Measurements from ENCODE around the gene RNF215. TPM values are rescaled to one million over a fixed set of nuclear protein-coding genes. Genes with fewer than 3 reads are reported as not detected.
A peak's percentile ranks its signal among the peaks of the same experiment; 100 is the strongest.

Gene RNF215
- total and polyA plus RNA-seq, 2 of the 13 experiments (the other 11 are each of a cell fraction or from before 2014, with no cell fraction given), result 5.3 to 6.1 TPM

DNA sequence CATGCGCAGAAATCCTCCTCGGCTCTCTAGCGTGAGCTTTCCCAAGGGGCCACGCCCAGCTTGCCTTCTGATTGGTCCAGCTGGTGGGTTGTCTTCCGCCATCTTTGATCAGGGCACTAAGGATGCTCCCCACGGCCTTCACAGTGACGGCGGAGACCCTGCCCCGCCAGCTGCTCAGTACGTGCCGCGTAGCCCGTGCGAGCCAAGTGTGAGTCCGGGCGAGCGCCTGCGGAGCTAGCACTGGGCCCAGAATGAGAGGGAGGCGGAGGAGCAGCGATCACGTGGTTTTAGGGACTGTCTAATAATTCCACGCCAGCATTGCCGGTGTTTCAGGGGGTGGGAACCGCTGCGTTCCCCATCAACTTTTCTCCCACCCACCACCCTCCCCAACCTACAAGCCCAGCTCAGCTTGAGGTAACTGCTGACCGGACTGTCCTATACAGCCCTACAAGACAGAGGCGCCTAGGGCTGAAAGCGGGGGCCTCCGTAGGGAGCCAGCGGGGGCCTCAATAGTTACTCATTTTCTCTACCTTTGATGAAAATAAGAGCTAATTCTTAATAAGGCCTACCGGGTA lies 36.8 kb upstream of the RNF215 start (continued):
- TF ChIP-seq, protein P1, sequence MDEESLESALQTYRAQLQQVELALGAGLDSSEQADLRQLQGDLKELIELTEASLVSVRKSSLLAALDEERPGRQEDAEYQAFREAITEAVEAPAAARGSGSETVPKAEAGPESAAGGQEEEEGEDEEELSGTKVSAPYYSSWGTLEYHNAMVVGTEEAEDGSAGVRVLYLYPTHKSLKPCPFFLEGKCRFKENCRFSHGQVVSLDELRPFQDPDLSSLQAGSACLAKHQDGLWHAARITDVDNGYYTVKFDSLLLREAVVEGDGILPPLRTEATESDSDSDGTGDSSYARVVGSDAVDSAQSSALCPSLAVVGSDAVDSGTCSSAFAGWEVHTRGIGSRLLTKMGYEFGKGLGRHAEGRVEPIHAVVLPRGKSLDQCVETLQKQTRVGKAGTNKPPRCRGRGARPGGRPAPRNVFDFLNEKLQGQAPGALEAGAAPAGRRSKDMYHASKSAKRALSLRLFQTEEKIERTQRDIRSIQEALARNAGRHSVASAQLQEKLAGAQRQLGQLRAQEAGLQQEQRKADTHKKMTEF (CRISPR knock-in tag; IDR thresholded peaks at IDR 0.05), result peak; percentile 89
- TF ChIP-seq ZNF792 (CRISPR knock-in tag; IDR thresholded peaks at IDR 0.05) (peak; percentile 84; the same call in 1 of the 2 replicates), ZNF331 (CRISPR knock-in tag; IDR thresholded peaks at IDR 0.05) (peak; percentile 93; the same call in 1 of the 2 replicates), PTBP1 (IDR thresholded peaks at IDR 0.05; ENCODE audit: low read depth, low read length, poor library complexity, severe bottlenecking) (no peak), CEBPG (CRISPR knock-in tag; IDR thresholded peaks at IDR 0.05) (0 out of 2 replicates have a peak, but pooled peaks have one; percentile 47), ATF7 (IDR thresholded peaks at IDR 0.05) (no peak), ATF7 (CRISPR knock-in tag; IDR thresholded peaks at IDR 0.05) (no peak), NCOA2 (CRISPR knock-in tag; IDR thresholded peaks at IDR 0.05) (0 out of 2 replicates have a peak, but pooled peaks have one; percentile 32), ZNF205 (CRISPR knock-in tag; IDR thresholded peaks at IDR 0.05) (peak; percentile 61; the same call in 1 of the 2 replicates)
- TF ChIP-seq, protein P2, sequence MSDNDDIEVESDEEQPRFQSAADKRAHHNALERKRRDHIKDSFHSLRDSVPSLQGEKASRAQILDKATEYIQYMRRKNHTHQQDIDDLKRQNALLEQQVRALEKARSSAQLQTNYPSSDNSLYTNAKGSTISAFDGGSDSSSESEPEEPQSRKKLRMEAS (IDR thresholded peaks at IDR 0.05), result peak; percentile 88

DNA sequence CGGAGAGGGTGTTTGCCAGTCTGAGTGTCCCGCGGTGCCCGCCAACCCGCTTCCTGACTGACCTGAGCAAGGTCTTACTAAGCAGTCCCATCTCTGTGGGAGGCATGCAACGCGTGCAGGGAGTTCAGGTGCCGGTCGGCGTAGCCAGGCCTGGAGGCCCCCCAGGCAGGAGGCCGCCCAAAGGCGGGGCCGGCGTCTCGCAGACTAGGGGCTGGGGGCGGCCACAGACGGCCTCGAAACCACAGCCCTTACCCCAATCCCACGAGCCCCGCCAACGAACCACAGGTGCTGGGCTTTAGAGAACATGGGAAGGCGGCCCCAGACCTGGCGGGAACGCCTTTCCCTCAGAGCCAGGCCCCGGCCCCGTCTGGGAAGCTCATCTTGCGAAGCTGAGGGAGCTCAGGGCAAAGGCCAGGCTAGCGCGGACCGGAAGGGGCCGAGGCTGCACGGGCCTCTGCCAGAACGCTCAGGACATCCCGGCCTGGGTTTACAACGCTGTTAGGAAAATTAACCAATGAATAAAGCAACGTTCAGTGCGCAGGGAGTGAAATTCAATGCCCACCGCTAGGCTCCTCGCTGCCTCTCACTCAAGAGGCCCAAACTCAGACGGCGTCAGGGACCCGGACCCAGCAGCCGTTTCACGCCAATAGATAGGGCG lies 36.2 kb upstream of the RNF215 start:
- no peaks in the 10 kb centered on the region for H3K9me3 ChIP-seq (ENCODE audit: low read length)
- ATAC-seq (peak; percentile 68), FAIRE-seq (no peak), DNase-seq (ENCODE audit: low spot score) (no peak)
- peak overlapping the region; percentile 96 for H3K27ac ChIP-seq (ENCODE audit: extremely low read length, insufficient read depth, low read length)
- peaks cover 18% of the 10 kb centered on the region for H3K79me2 ChIP-seq (ENCODE audit: insufficient read depth, low read length)
- H4K20me1 ChIP-seq (ENCODE audit: insufficient read depth, low read length), result no peaks in the 10 kb centered on the region
- TSS peak; percentile 57 for BruUV-seq (replicated peaks)
- H3K36me3 ChIP-seq (replicated peaks in 1 of 2; ENCODE audit: control insufficient read depth in 1 of 2, insufficient read depth in 2 of 2, low read length in 2 of 2), result peaks cover 0 to 5% of the 10 kb centered on the region in 2 experiments; a peak in 2 of 5 replicates
- H3K4me2 ChIP-seq (ENCODE audit: low read depth, low read length), result peak overlapping the region; percentile 99
- POLR2A ChIA-PET, result interaction anchor here (0.8 to 7.2 kb wide), 16 partner anchors 9 to 657 kb away, joined by 3 to 164 read pairs (median 9); partner anchors contain the start of genes CCDC157, PES1, RNF215 and SEC14L2
- intact Hi-C loops (cut with micrococcal nuclease; ENCODE audit: unreplicated experiment) (no loop called here), in situ Hi-C loops (cut with HindIII; ENCODE audit: extremely low pct_ligation_motif_present, low pct_unique_long_range_greater_than_20kb) (no loop called here)
- H3K4me1 ChIP-seq (ENCODE audit: insufficient read depth, low read length), result peaks cover 63% of the 10 kb centered on the region
- 1% methylated on average over 14 of the region's 45 CpGs for WGBS (ENCODE audit: low lambda C conversion rate)
- CTCF ChIA-PET (ENCODE audit: low intra/inter-chr PET ratio, low total read pairs), result no interaction called here
- peak overlapping the region; percentile 89 for H3K9ac ChIP-seq (ENCODE audit: insufficient read depth, low read depth, low read length)
- no peak overlapping the region for H2AFZ ChIP-seq (ENCODE audit: low read length)
- no peaks in the 10 kb centered on the region for H3K27me3 ChIP-seq (ENCODE audit: control insufficient read depth in 1 of 2, insufficient read depth in 2 of 2, low read length in 2 of 2)
- H3K4me3 ChIP-seq (replicated peaks in 1 of 3; ENCODE audit: insufficient read depth in 1 of 3, low read depth in 2 of 3, low read length in 3 of 3), result peak overlapping the region; percentile 67 to 89 (median 72)
- TF ChIP-seq SCMH1 (CRISPR knock-in tag; IDR thresholded peaks at IDR 0.05; ENCODE audit: borderline replicate concordance) (no peak), KLF15 (CRISPR knock-in tag; IDR thresholded peaks at IDR 0.05; ENCODE audit: borderline replicate concordance) (no peak; the same call in 1 of the 2 replicates), SOX6 (IDR thresholded peaks at IDR 0.05) (no peak), SOX6 (CRISPR knock-in tag; IDR thresholded peaks at IDR 0.05) (peak; percentile 63), ZBTB1 (CRISPR knock-in tag; IDR thresholded peaks at IDR 0.05; ENCODE audit: borderline replicate concordance) (no peak)
- TF ChIP-seq, protein P2 (IDR thresholded peaks at IDR 0.05), result peak; percentile 7; the same call in 1 of the 2 replicates
- TF ChIP-seq, protein P3, sequence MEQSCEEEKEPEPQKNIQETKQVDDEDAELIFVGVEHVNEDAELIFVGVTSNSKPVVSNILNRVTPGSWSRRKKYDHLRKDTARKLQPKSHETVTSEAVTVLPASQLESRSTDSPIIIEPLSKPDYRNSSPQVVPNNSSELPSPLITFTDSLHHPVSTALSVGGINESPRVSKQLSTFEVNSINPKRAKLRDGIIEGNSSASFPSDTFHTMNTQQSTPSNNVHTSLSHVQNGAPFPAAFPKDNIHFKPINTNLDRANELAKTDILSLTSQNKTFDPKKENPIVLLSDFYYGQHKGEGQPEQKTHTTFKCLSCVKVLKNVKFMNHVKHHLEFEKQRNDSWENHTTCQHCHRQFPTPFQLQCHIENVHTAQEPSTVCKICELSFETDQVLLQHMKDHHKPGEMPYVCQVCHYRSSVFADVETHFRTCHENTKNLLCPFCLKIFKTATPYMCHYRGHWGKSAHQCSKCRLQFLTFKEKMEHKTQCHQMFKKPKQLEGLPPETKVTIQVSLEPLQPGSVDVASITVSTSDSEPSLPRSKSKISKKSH (CRISPR knock-in tag; IDR thresholded peaks at IDR 0.05; ENCODE audit: borderline replicate concordance), result peak; percentile 92
